OCI-LY1 (cell line): ENCODE data around the gene C3orf33.

Experiments
- EZH2 ChIP-seq: fragments of 200-600 bp; sonication (generic), shearing (Covaris generic); IDR thresholded peaks from 2 replicates; pipeline ENCODE4 v1.8.0; 2017; ENCODE audit warnings: borderline replicate concordance, mixed run types, mild to moderate bottlenecking, antibody characterized with exemption, low read length, moderate library complexity, mixed read lengths
- TF ChIP-seq, protein P1 (sequence below): fragments of 200-600 bp; sonication (generic), shearing (Covaris generic); IDR thresholded peaks from 2 replicates; pipeline ENCODE4 v1.5.1; 2017; ENCODE audit warnings: mild to moderate bottlenecking, antibody characterized with exemption, low read length, moderate library complexity, mixed read lengths

- TF ChIP-seq, protein P1, sequence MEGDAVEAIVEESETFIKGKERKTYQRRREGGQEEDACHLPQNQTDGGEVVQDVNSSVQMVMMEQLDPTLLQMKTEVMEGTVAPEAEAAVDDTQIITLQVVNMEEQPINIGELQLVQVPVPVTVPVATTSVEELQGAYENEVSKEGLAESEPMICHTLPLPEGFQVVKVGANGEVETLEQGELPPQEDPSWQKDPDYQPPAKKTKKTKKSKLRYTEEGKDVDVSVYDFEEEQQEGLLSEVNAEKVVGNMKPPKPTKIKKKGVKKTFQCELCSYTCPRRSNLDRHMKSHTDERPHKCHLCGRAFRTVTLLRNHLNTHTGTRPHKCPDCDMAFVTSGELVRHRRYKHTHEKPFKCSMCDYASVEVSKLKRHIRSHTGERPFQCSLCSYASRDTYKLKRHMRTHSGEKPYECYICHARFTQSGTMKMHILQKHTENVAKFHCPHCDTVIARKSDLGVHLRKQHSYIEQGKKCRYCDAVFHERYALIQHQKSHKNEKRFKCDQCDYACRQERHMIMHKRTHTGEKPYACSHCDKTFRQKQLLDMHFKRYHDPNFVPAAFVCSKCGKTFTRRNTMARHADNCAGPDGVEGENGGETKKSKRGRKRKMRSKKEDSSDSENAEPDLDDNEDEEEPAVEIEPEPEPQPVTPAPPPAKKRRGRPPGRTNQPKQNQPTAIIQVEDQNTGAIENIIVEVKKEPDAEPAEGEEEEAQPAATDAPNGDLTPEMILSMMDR, result no peak
- no peak for TF ChIP-seq EZH2
Measured at GRCh38 chr3:155780291-155780690, 25.8 kb downstream of the C3orf33 start.
